Sigmoid colon (tissue), 4 donors: ENCODE measurements around the gene TSPAN14.

ENCODE experiments used
- CTCF ChIP-seq, 4 experiments: fragments of 450-650 bp in 3 of 4; fragments of 200-600 bp in 1 of 4; IDR thresholded peaks; one replicate each; pipeline ENCODE4 v1.5.1; 2016 to 2019; ENCODE audit warnings: antibody characterized with exemption in 4 of 4, mild to moderate bottlenecking in 3 of 4, moderate library complexity in 2 of 4
- EP300 ChIP-seq, 4 donors: sonication (generic); formaldehyde crosslinking; IDR thresholded peaks; one replicate each; pipeline ENCODE4 v1.6.1; 2017; ENCODE audit warnings: antibody characterized with exemption in 4 of 4
- POLR2AphosphoS5 ChIP-seq, 4 donors: sonication (generic); formaldehyde crosslinking; IDR thresholded peaks; one replicate each; pipeline ENCODE4 v1.6.1; 2017; ENCODE audit warnings: antibody characterized with exemption in 4 of 4

GRCh38 chr10:80539421-80540031 is 85.4 kb downstream of the TSPAN14 start:
- TF ChIP-seq CTCF (IDR thresholded peaks at IDR 0.05) (no peak), EP300 (IDR thresholded peaks at IDR 0.05) (no peak), POLR2AphosphoS5 (IDR thresholded peaks at IDR 0.05) (no peak)
